Lower leg skin (tissue), 3 donors: ENCODE measurements around the gene MBNL3.

Source experiments
- POLR2A ChIP-seq, 2 donors: fragments of 450-650 bp; IDR thresholded peaks; one replicate each; pipeline ENCODE4 v1.6.1; 2016 to 2017; ENCODE audit warnings: antibody characterized with exemption in 2 of 2, mild to moderate bottlenecking in 1 of 2, moderate library complexity in 1 of 2
- TF ChIP-seq, protein P1 (sequence below), 3 donors: fragments of 450-650 bp; IDR thresholded peaks; one replicate each; pipeline ENCODE4 v1.5.1; 2016; ENCODE audit warnings: antibody characterized with exemption in 3 of 3, mild to moderate bottlenecking in 3 of 3, moderate library complexity in 2 of 3

DNA sequence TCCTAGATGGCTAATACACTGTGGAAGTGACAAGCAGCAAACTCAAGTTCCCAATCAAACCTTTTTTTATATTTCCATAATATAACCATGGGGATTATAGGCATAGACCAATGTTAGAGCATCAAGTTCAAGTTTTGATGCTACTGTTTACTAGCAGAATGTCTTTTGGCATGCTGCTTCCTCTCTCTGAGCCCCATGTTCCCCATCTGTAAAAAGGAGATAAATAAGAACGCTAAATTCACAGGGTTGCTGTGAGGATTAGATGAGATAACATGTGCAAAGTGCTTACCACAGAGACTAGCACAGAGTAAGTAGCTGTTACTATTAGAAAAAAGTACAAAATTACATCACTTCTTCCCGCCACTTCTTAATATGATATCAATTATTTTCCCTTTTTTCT is 18.0 kb downstream of the MBNL3 start:
- no peak for TF ChIP-seq POLR2A (IDR thresholded peaks at IDR 0.05)
- TF ChIP-seq, protein P1, sequence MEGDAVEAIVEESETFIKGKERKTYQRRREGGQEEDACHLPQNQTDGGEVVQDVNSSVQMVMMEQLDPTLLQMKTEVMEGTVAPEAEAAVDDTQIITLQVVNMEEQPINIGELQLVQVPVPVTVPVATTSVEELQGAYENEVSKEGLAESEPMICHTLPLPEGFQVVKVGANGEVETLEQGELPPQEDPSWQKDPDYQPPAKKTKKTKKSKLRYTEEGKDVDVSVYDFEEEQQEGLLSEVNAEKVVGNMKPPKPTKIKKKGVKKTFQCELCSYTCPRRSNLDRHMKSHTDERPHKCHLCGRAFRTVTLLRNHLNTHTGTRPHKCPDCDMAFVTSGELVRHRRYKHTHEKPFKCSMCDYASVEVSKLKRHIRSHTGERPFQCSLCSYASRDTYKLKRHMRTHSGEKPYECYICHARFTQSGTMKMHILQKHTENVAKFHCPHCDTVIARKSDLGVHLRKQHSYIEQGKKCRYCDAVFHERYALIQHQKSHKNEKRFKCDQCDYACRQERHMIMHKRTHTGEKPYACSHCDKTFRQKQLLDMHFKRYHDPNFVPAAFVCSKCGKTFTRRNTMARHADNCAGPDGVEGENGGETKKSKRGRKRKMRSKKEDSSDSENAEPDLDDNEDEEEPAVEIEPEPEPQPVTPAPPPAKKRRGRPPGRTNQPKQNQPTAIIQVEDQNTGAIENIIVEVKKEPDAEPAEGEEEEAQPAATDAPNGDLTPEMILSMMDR (IDR thresholded peaks at IDR 0.05) = no peak
